ENCODE data around the gene CNTN5. TPM values are rescaled to one million over a fixed set of nuclear protein-coding genes. Genes with fewer than 3 reads are reported as not detected.

CNTN5 gene
- total RNA-seq, 1 donor from 2014 or later = 0.15 TPM

DNA sequence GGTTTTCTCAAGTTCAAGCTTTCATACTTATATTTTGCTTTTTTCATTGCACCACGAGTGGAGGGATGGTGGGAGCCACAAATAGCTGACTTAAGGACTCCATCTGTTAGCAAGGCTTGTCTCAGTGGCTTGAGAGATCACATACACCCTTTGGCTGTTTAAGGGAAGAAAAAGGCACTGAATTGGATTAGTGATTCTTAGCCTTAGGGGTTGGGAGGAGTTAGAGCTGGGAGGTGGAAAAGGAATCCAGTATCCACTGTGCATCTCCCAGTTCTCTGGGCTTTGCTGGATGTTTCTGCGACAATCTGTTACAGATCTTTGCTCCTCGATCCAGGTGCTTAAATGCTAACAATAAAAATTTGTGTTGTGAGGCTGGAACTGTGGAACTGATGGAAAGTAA lies 593.6 kb downstream of the CNTN5 start:
- H3K27me3 Mint-ChIP-seq (ENCODE audit: unreplicated experiment) = no peaks in the 10 kb centered on the region
- H3K36me3 Mint-ChIP-seq (ENCODE audit: low read depth, unreplicated experiment) = no peaks in the 10 kb centered on the region
- H3K4me1 Mint-ChIP-seq (ENCODE audit: unreplicated experiment) = no peaks in the 10 kb centered on the region
- no peaks in the 10 kb centered on the region for H3K9me3 Mint-ChIP-seq (ENCODE audit: unreplicated experiment)
- TF ChIP-seq, protein P1, sequence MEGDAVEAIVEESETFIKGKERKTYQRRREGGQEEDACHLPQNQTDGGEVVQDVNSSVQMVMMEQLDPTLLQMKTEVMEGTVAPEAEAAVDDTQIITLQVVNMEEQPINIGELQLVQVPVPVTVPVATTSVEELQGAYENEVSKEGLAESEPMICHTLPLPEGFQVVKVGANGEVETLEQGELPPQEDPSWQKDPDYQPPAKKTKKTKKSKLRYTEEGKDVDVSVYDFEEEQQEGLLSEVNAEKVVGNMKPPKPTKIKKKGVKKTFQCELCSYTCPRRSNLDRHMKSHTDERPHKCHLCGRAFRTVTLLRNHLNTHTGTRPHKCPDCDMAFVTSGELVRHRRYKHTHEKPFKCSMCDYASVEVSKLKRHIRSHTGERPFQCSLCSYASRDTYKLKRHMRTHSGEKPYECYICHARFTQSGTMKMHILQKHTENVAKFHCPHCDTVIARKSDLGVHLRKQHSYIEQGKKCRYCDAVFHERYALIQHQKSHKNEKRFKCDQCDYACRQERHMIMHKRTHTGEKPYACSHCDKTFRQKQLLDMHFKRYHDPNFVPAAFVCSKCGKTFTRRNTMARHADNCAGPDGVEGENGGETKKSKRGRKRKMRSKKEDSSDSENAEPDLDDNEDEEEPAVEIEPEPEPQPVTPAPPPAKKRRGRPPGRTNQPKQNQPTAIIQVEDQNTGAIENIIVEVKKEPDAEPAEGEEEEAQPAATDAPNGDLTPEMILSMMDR (IDR thresholded peaks at IDR 0.05; ENCODE audit: unreplicated experiment) = no peak
- H3K4me3 Mint-ChIP-seq (ENCODE audit: unreplicated experiment) = no peak overlapping the region
- no peak for DNase-seq (ENCODE audit: low spot score)
- no peak overlapping the region for H3K27ac Mint-ChIP-seq (ENCODE audit: unreplicated experiment)

DNA sequence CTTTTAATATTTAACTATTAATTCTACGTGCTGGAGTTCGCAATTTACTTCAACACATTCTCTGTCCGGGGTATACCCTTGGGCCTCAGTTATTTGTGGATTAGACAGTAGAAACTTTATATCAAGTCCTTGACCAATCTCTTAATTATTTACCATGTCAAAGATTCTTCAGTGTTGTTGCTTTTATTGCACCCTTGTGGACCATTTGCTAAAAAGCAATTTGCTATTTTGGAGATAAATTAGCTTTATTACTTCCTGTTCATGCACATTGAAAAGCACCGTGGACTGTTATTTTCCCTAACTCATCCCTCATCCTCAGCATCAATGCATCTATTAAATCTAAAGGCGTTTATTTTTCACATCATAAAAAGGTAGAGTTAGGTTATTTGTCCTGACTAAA lies 609.9 kb downstream of the CNTN5 start:
- no peak for DNase-seq (ENCODE audit: low spot score)
- Mint-ChIP-seq H3K27me3 (ENCODE audit: unreplicated experiment) (no peaks in the 10 kb centered on the region), H3K4me3 (ENCODE audit: unreplicated experiment) (no peak overlapping the region), H3K4me1 (ENCODE audit: unreplicated experiment) (no peaks in the 10 kb centered on the region), H3K9me3 (ENCODE audit: unreplicated experiment) (no peaks in the 10 kb centered on the region), H3K36me3 (ENCODE audit: low read depth, unreplicated experiment) (no peaks in the 10 kb centered on the region), H3K27ac (ENCODE audit: unreplicated experiment) (no peak overlapping the region)
- TF ChIP-seq, protein P1 (IDR thresholded peaks at IDR 0.05; ENCODE audit: unreplicated experiment) = no peak

DNA sequence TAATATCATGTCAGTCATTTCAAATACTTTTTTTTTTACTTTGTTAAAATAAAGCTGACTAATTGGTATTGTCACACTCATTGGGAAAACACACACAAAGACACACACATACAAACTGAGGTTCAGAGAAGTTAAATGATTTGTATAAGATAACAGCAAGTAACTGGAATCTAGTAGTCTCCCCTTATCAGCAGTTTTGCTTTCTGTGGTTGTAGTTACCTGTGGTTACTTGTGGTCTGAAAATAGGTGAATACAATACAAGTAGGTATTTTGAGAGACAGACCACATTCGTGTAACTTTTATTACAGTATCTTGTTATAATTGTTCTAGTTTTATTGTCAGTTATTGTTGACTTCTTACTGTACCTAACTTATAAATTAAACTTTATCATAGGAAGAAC lies 610.9 kb downstream of the CNTN5 start:
- Mint-ChIP-seq H3K4me1 (ENCODE audit: unreplicated experiment) (no peaks in the 10 kb centered on the region), H3K9me3 (ENCODE audit: unreplicated experiment) (no peaks in the 10 kb centered on the region), H3K36me3 (ENCODE audit: low read depth, unreplicated experiment) (no peaks in the 10 kb centered on the region), H3K4me3 (ENCODE audit: unreplicated experiment) (no peak overlapping the region), H3K27me3 (ENCODE audit: unreplicated experiment) (no peaks in the 10 kb centered on the region), H3K27ac (ENCODE audit: unreplicated experiment) (no peak overlapping the region)
- DNase-seq (ENCODE audit: low spot score) = no peak
- TF ChIP-seq, protein P1 (IDR thresholded peaks at IDR 0.05; ENCODE audit: unreplicated experiment) = no peak

DNA sequence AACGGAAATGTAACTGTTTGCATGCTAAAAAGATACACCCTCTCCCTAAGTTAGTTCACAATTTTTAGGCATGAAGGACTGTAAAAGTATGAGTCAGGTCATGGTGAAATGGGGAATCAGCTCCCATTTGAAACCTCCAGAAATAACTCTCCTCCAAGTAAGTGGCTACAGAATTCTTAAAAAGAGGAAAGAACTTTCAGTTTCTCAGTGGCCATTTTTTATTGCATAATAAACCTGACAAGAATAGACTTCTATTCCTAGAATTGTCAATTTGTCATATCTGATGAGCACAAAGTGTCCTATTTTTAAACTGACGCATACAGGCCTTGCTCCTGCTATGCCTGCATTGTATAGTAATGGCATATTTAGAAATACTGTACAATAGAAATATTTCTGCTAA lies 612.2 kb downstream of the CNTN5 start:
- TF ChIP-seq, protein P1 (IDR thresholded peaks at IDR 0.05; ENCODE audit: unreplicated experiment) = no peak
- no peak overlapping the region for H3K4me3 Mint-ChIP-seq (ENCODE audit: unreplicated experiment)
- H3K27me3 Mint-ChIP-seq (ENCODE audit: unreplicated experiment) = no peaks in the 10 kb centered on the region
- no peaks in the 10 kb centered on the region for H3K4me1 Mint-ChIP-seq (ENCODE audit: unreplicated experiment)
- no peak overlapping the region for H3K27ac Mint-ChIP-seq (ENCODE audit: unreplicated experiment)
- no peaks in the 10 kb centered on the region for H3K36me3 Mint-ChIP-seq (ENCODE audit: low read depth, unreplicated experiment)
- DNase-seq (ENCODE audit: low spot score) = no peak
- no peaks in the 10 kb centered on the region for H3K9me3 Mint-ChIP-seq (ENCODE audit: unreplicated experiment)

DNA sequence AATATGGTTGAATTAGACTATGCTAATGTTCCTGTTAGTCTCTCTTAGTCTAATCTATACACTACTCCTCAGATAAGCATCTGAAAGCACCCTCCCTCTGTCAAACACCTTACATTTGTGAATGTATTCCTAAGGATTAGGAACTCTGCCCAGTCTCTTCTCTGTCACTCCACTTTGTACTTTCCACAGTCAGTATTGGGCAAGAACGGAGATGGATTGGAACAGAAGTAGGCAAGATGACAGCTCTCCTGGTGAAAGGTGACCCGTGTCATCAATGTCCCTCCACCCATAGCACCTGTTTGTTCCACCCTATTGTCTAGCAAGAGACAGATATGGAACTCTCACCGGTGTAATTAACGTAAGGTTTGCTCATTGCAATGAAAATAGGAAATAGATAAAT lies 613.8 kb downstream of the CNTN5 start:
- Mint-ChIP-seq H3K4me3 (ENCODE audit: unreplicated experiment) (no peak overlapping the region), H3K4me1 (ENCODE audit: unreplicated experiment) (no peaks in the 10 kb centered on the region), H3K27me3 (ENCODE audit: unreplicated experiment) (peaks cover under 1% of the 10 kb centered on the region), H3K36me3 (ENCODE audit: low read depth, unreplicated experiment) (no peaks in the 10 kb centered on the region), H3K27ac (ENCODE audit: unreplicated experiment) (no peak overlapping the region), H3K9me3 (ENCODE audit: unreplicated experiment) (no peaks in the 10 kb centered on the region)
- TF ChIP-seq, protein P1 (IDR thresholded peaks at IDR 0.05; ENCODE audit: unreplicated experiment) = no peak
- DNase-seq (ENCODE audit: low spot score) = no peak

Measured in endothelial cell (in vitro differentiated cells).